ENCODE measurements around the gene CILP. TPM values are rescaled to one million over a fixed set of nuclear protein-coding genes. Genes with fewer than 3 reads are reported as not detected.

The CILP gene
- total RNA-seq, 1 experiment from 2014 or later, result 0.04 TPM

GRCh38 chr15:65254758-65255157, 43.5 kb upstream of the CILP start:
- DNase-seq, result no peak
- Histone ChIP-seq H2BK12ac (ENCODE audit: insufficient read length, low read depth, low read length) (no peak overlapping the region), H2BK15ac (ENCODE audit: low read depth, low read length) (no peak overlapping the region), H3K18ac (ENCODE audit: insufficient read length, low read depth, low read length) (no peak overlapping the region), H3K9ac (ENCODE audit: extremely low read depth, insufficient read length, low read length) (no peak overlapping the region), H3K27ac (ENCODE audit: insufficient read length, low read depth, low read length) (no peak overlapping the region), H3K4ac (ENCODE audit: low read depth, low read length) (no peak overlapping the region), H2AFZ (ENCODE audit: low read length) (no peak overlapping the region), H4K20me1 (ENCODE audit: control insufficient read depth, insufficient read depth, insufficient read length) (no peaks in the 10 kb centered on the region), H4K91ac (ENCODE audit: insufficient read length, low read depth, low read length) (no peak overlapping the region), H3K4me2 (ENCODE audit: insufficient read depth, insufficient read length, low read length) (no peak overlapping the region), H3K79me1 (ENCODE audit: insufficient read depth, low read depth, low read length, poor library complexity, severe bottlenecking) (no peaks in the 10 kb centered on the region), H3K14ac (ENCODE audit: insufficient read depth, low read length) (no peak overlapping the region), H3K4me1 (ENCODE audit: insufficient read depth, low read length) (no peaks in the 10 kb centered on the region), H3K79me2 (ENCODE audit: insufficient read depth, low read length) (no peaks in the 10 kb centered on the region), H4K5ac (ENCODE audit: insufficient read length, low read depth, low read length) (no peak overlapping the region), H2BK20ac (ENCODE audit: low read depth, low read length, poor library complexity, severe bottlenecking) (no peak overlapping the region), H3K9me3 (ENCODE audit: control insufficient read depth, low read depth, low read length) (no peaks in the 10 kb centered on the region), H3K23me2 (ENCODE audit: insufficient read length, low read depth, low read length, poor library complexity, severe bottlenecking) (no peaks in the 10 kb centered on the region), H3K27me3 (ENCODE audit: insufficient read depth, low read length) (no peaks in the 10 kb centered on the region), H4K8ac (replicated peaks; ENCODE audit: insufficient read length, low read depth, low read length) (no peak overlapping the region), H3K56ac (ENCODE audit: insufficient read length, low read depth, low read length) (no peak overlapping the region), H3K23ac (ENCODE audit: insufficient read length, low read depth, low read length) (no peak overlapping the region), H2BK120ac (ENCODE audit: low read depth, low read length, poor library complexity, severe bottlenecking) (no peak overlapping the region), H2BK5ac (ENCODE audit: insufficient read length, low read length) (no peak overlapping the region), H2AK5ac (ENCODE audit: insufficient read length, low read length) (no peak overlapping the region), H3T11ph (ENCODE audit: low read length) (no peak overlapping the region)
- H3K27ac Mint-ChIP-seq, result peak overlapping the region in 2 of 3 experiments; percentile 5 to 49; a peak in 2 of 7 replicates
- peaks cover 0 to 8% (median 4%) of the 10 kb centered on the region in 3 experiments; a peak in 4 of 7 replicates for H3K36me3 Mint-ChIP-seq (ENCODE audit: insufficient read depth in 1 of 3, low read depth in 3 of 3)
- no peaks in the 10 kb centered on the region for H3K9me3 Mint-ChIP-seq
- no peak for TF ChIP-seq CTCF (conservative IDR thresholded peaks at IDR 0.05)
- no peaks in the 10 kb centered on the region for H3K27me3 Mint-ChIP-seq (ENCODE audit: low read depth)
- H3K4me1 Mint-ChIP-seq, result peaks cover 16 to 18% of the 10 kb centered on the region in 2 experiments
- WGBS (ENCODE audit: extremely low coverage, insufficient read length, low lambda C conversion rate), result no CpG with 5 or more reads among the region's 1 CpG
- H3K4me3 Mint-ChIP-seq, result no peak overlapping the region

All from H9 (cell line).